DND-41 (cell line): ENCODE data around the gene PLAC1.

Experiments
- CTCF ChIP-seq: IDR thresholded peaks from 2 replicates; pipeline ENCODE4 v1.5.1; 2012; ENCODE audit warnings: borderline replicate concordance, low read length, moderate library complexity, mild to moderate bottlenecking; ENCODE audit not compliant: poor library complexity, severe bottlenecking; ENCODE audit errors: extremely low read depth
- EZH2 ChIP-seq: IDR thresholded peaks from 3 replicates; pipeline ENCODE4 v1.6.1; 2012; ENCODE audit warnings: borderline replicate concordance, low read depth, mild to moderate bottlenecking, moderate library complexity, low read length, inconsistent platforms; ENCODE audit not compliant: severe bottlenecking

- no peak for TF ChIP-seq CTCF
- no peak for TF ChIP-seq EZH2
These were observed 27.4 kb upstream of the PLAC1 start for GRCh38 chrX:134685668-134686067.
